Mesenchymal stem cell (in vitro differentiated cells and primary cell): ENCODE data around the gene DRAP1.
"Not testable (repeated sequence)": the region's sequence is repeated elsewhere in the genome, so short reads cannot be mapped to it uniquely, and the experiment has no call there.

Experiments
- DNase-seq: peaks from one replicate; pipeline ENCODE4 v3.0.0-alpha.2; 2013
- H2AFZ ChIP-seq: one replicate; pipeline ENCODE4 v1.6.1; 2013; ENCODE audit warnings: low read depth, mild to moderate bottlenecking, control low read depth, inconsistent platforms, low read length, moderate library complexity
- H2AK5ac ChIP-seq: 2 replicates; pipeline ENCODE4 v1.6.1; 2013; ENCODE audit warnings: low read length, moderate library complexity, mild to moderate bottlenecking, inconsistent platforms; ENCODE audit not compliant: severe bottlenecking
- H2BK120ac ChIP-seq: one replicate; pipeline ENCODE4 v1.6.1; 2013; ENCODE audit warnings: low read depth, mild to moderate bottlenecking, inconsistent platforms, low read length, moderate library complexity
- H2BK12ac ChIP-seq, 2 experiments: one replicate each; pipeline ENCODE4 v1.6.1; 2013; ENCODE audit warnings: inconsistent platforms in 2 of 2, low read length in 2 of 2, mild to moderate bottlenecking in 2 of 2, moderate library complexity in 2 of 2, control low read depth in 1 of 2
- H2BK15ac ChIP-seq: one replicate; pipeline ENCODE4 v1.6.1; 2013; ENCODE audit warnings: mild to moderate bottlenecking, low read depth, inconsistent platforms; ENCODE audit not compliant: poor library complexity, severe bottlenecking
- H2BK5ac ChIP-seq: 2 replicates; pipeline ENCODE4 v1.6.1; 2013; ENCODE audit warnings: low read depth, mild to moderate bottlenecking, low read length, control low read depth, inconsistent platforms; ENCODE audit not compliant: poor library complexity, severe bottlenecking
- H3K14ac ChIP-seq, 2 experiments: one replicate each; pipeline ENCODE4 v1.6.1; 2013; ENCODE audit warnings: inconsistent platforms in 2 of 2, low read length in 2 of 2, control low read depth in 1 of 2, mild to moderate bottlenecking in 1 of 2, moderate library complexity in 1 of 2
- H3K18ac ChIP-seq, 2 experiments: one replicate each; pipeline ENCODE4 v1.6.1; 2013; ENCODE audit warnings: inconsistent platforms in 2 of 2, low read length in 2 of 2, control low read depth in 1 of 2, low read depth in 1 of 2, mild to moderate bottlenecking in 1 of 2
- H3K23ac ChIP-seq, 2 experiments: one replicate each; pipeline ENCODE4 v1.6.1; 2013; ENCODE audit warnings: inconsistent platforms in 2 of 2, low read length in 2 of 2, mild to moderate bottlenecking in 2 of 2, moderate library complexity in 2 of 2, control low read depth in 1 of 2
- H3K27ac ChIP-seq: 2 replicates; pipeline ENCODE4 v1.5.1; 2013; ENCODE audit warnings: mild to moderate bottlenecking, moderate library complexity, low read length, control low read depth, inconsistent platforms; ENCODE audit not compliant: poor library complexity, severe bottlenecking
- H3K27me3 ChIP-seq, 2 experiments: 2 replicates each; pipeline versions ENCODE4 v1.6.1 to v1.7.0; 2013; ENCODE audit warnings: low read length in 2 of 2, mild to moderate bottlenecking in 2 of 2, moderate library complexity in 2 of 2, control low read depth in 1 of 2, inconsistent platforms in 1 of 2; ENCODE audit not compliant: control insufficient read depth in 1 of 2, insufficient read depth in 1 of 2
- H3K36me3 ChIP-seq, 2 experiments: 2 replicates each; pipeline versions ENCODE4 v1.6.1 to v1.7.0; 2013; ENCODE audit warnings: low read length in 2 of 2, control low read depth in 1 of 2, inconsistent platforms in 1 of 2, low read depth in 1 of 2, mild to moderate bottlenecking in 1 of 2; ENCODE audit not compliant: insufficient read depth in 2 of 2, control insufficient read depth in 1 of 2
- H3K4ac ChIP-seq, 2 experiments: one replicate each; pipeline ENCODE4 v1.6.1; 2013; ENCODE audit warnings: inconsistent platforms in 2 of 2, low read length in 2 of 2, mild to moderate bottlenecking in 2 of 2, moderate library complexity in 2 of 2, control low read depth in 1 of 2, low read depth in 1 of 2
- H3K4me1 ChIP-seq: 2 replicates; pipeline ENCODE4 v1.6.1; 2013; ENCODE audit warnings: low read depth, low read length, control low read depth; ENCODE audit not compliant: control insufficient read depth, insufficient read depth
- H3K4me2 ChIP-seq: 2 replicates; pipeline ENCODE4 v1.6.1; 2013; ENCODE audit warnings: low read length, mild to moderate bottlenecking, inconsistent platforms; ENCODE audit not compliant: poor library complexity, severe bottlenecking
- H3K4me3 ChIP-seq, 2 experiments: 2 replicates each; pipeline versions ENCODE4 v1.5.1 to v1.7.0; 2013; ENCODE audit warnings: low read length in 2 of 2, mild to moderate bottlenecking in 2 of 2, control low read depth in 1 of 2, low read depth in 1 of 2; ENCODE audit not compliant: insufficient read depth in 1 of 2
- H3K79me1 ChIP-seq: replicated peaks from 2 replicates; pipeline ENCODE4 v1.6.1; 2013; ENCODE audit warnings: mild to moderate bottlenecking, control low read depth, low read length, inconsistent platforms; ENCODE audit not compliant: poor library complexity, severe bottlenecking
- H3K9ac ChIP-seq: 2 replicates; pipeline ENCODE4 v1.7.0; 2013; ENCODE audit warnings: mild to moderate bottlenecking, low read length, moderate library complexity
- H3K9me3 ChIP-seq: 2 replicates; pipeline ENCODE4 v1.7.0; 2013; ENCODE audit warnings: mild to moderate bottlenecking, low read length; ENCODE audit not compliant: control insufficient read depth
- H4K8ac ChIP-seq: one replicate; pipeline ENCODE4 v1.6.1; 2013; ENCODE audit warnings: inconsistent platforms, mild to moderate bottlenecking, low read length, moderate library complexity
- H4K91ac ChIP-seq: one replicate; pipeline ENCODE4 v1.6.1; 2013; ENCODE audit warnings: mild to moderate bottlenecking, low read length, inconsistent platforms
- WGBS: methylation state at CpG from one replicate; pipeline ENCODE4 v1.1.7; 2013; ENCODE audit warnings: mixed read lengths; 5-methylcytosine and 5-hydroxymethylcytosine counted together

DRAP1 gene

GRCh38 chr11:65950711-65951110, 31.5 kb downstream of the DRAP1 start:
- H3K79me1 ChIP-seq, H3K4me1 ChIP-seq, H3K4me3 ChIP-seq, H3K9ac ChIP-seq, H4K8ac ChIP-seq, H2BK120ac ChIP-seq, H3K18ac ChIP-seq, H2AFZ ChIP-seq, H3K14ac ChIP-seq, H3K27ac ChIP-seq, H2BK5ac ChIP-seq, H3K9me3 ChIP-seq, H3K36me3 ChIP-seq, H2BK15ac ChIP-seq, H4K91ac ChIP-seq, H3K4ac ChIP-seq, H3K23ac ChIP-seq, H2BK12ac ChIP-seq, H3K4me2 ChIP-seq, DNase-seq, H2AK5ac ChIP-seq: not testable (repeated sequence)
- peaks cover 0 to 13% of the 10 kb centered on the region in 2 experiments for H3K27me3 ChIP-seq
- 97% methylated on average over 5 of the region's 5 CpGs for WGBS

GRCh38 chr11:65951641-65952040, 32.4 kb downstream of the DRAP1 start:
- H4K91ac ChIP-seq, H3K9me3 ChIP-seq, H2BK15ac ChIP-seq: not testable (repeated sequence)

GRCh38 chr11:65952052-65952521, 32.9 kb downstream of the DRAP1 start:
- Histone ChIP-seq H3K9me3 (no peaks in the 10 kb centered on the region), H3K36me3 (no peaks in the 10 kb centered on the region), H2AFZ (no peak overlapping the region), H3K9ac (no peak overlapping the region), H4K91ac (no peak overlapping the region), H2AK5ac (no peak overlapping the region), H3K4me2 (no peak overlapping the region), H3K27ac (no peak overlapping the region), H3K18ac (no peak overlapping the region), H3K4me3 (no peak overlapping the region), H2BK15ac (no peak overlapping the region), H3K4me1 (no peaks in the 10 kb centered on the region), H4K8ac (no peak overlapping the region), H3K23ac (no peak overlapping the region), H3K14ac (no peak overlapping the region), H3K27me3 (peaks cover 0 to 8% of the 10 kb centered on the region in 2 experiments), H3K79me1 (no peaks in the 10 kb centered on the region), H2BK120ac (no peak overlapping the region), H2BK12ac (no peak overlapping the region), H3K4ac (no peak overlapping the region), H2BK5ac (no peak overlapping the region)
- WGBS = 87% methylated on average over 4 of the region's 6 CpGs
- no peak for DNase-seq

More at GRCh38 chr11:65951641-65952040, 32.4 kb downstream of the DRAP1 start:
- not testable (repeated sequence) for H3K4me3 ChIP-seq, H3K4me2 ChIP-seq, H2AK5ac ChIP-seq, H3K4ac ChIP-seq, H3K79me1 ChIP-seq, H4K8ac ChIP-seq, H2AFZ ChIP-seq, H3K14ac ChIP-seq, DNase-seq, H3K18ac ChIP-seq, H3K23ac ChIP-seq, H3K9ac ChIP-seq, H3K36me3 ChIP-seq, H2BK5ac ChIP-seq, H2BK120ac ChIP-seq, H3K27ac ChIP-seq, H3K4me1 ChIP-seq, H2BK12ac ChIP-seq
- WGBS = 60% methylated on average over 2 of the region's 3 CpGs
- peaks cover 0 to 13% of the 10 kb centered on the region in 2 experiments for H3K27me3 ChIP-seq

GRCh38 chr11:65953471-65953870, 34.2 kb downstream of the DRAP1 start:
- H2BK12ac ChIP-seq = no peak overlapping the region
- 87% methylated on average over 19 of the region's 20 CpGs for WGBS
- H2AK5ac ChIP-seq = no peak overlapping the region
- DNase-seq = no peak
- no peak overlapping the region for H2BK120ac ChIP-seq
- no peak overlapping the region for H2BK15ac ChIP-seq
- H3K18ac ChIP-seq = no peak overlapping the region
- H2BK5ac ChIP-seq = no peak overlapping the region
- no peak overlapping the region for H3K4me2 ChIP-seq
- H3K4me3 ChIP-seq = peak overlapping the region in 1 of 2 experiments; percentile 1
- no peak overlapping the region for H3K9ac ChIP-seq
- H3K79me1 ChIP-seq = no peaks in the 10 kb centered on the region
- H3K14ac ChIP-seq = no peak overlapping the region
- no peaks in the 10 kb centered on the region for H3K9me3 ChIP-seq
- H4K8ac ChIP-seq = peak overlapping the region; percentile 59
- H3K27ac ChIP-seq = no peak overlapping the region
- H2AFZ ChIP-seq = no peak overlapping the region
- H3K27me3 ChIP-seq = no peaks in the 10 kb centered on the region
- no peak overlapping the region for H4K91ac ChIP-seq
- H3K4ac ChIP-seq = no peak overlapping the region
- no peaks in the 10 kb centered on the region for H3K4me1 ChIP-seq
- no peak overlapping the region for H3K23ac ChIP-seq
- no peaks in the 10 kb centered on the region for H3K36me3 ChIP-seq
